ENCODE data around the gene CCDC102B.
"Not testable (repeated sequence)": the region's sequence is repeated elsewhere in the genome, so short reads cannot be mapped to it uniquely, and the experiment has no call there.

The CCDC102B gene

GRCh38 chr18:68909579-68909978 is 111.7 kb downstream of the CCDC102B start:
- no peak for DNase-seq (ENCODE audit: low read depth in 2 of 2)

- no peak for DNase-seq (ENCODE audit: low read depth in 2 of 2)
These were observed 117.2 kb downstream of the CCDC102B start for GRCh38 chr18:68915061-68915460.

DNA sequence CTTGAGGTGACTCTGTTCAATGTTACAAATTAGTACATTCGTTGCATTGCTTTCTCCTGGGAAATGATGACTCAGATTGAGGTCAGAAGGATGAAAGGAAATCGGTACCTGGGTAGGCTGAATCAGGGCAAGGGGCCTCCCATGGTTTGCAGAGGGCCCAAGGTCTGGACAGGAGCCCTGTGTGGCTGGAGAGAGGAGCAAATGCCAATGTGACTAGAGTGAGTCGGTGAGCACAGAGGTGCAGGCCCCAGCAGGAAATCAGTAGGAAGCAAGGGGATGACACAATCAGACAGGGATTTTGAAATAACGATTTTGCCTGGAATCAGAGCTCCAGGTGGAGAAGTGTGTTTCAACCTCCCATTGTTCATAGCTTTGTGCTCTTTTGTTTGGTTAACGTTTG is 118.9 kb downstream of the CCDC102B start:
- no peak for DNase-seq (ENCODE audit: low read depth in 2 of 2)

DNA sequence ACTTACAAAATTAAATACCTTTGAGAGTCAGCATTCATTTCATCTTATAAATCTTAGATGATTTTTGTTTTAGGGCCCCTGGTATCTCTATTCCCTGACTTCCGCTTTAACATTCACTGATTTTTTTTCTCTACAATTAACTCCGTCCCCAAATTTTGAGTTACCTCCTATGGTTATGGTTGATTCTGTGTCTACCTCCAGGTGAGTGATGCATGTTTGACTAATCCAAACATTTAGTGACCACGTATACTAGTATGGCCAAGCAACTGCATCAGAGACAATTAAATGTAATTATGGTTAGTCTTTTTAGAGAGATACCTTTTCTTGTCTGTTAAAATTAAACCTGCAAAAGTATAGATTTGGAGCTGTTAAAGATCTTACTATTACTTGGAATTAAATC is 120.3 kb downstream of the CCDC102B start:
- DNase-seq (ENCODE audit: low read depth in 2 of 2) = no peak

DNA sequence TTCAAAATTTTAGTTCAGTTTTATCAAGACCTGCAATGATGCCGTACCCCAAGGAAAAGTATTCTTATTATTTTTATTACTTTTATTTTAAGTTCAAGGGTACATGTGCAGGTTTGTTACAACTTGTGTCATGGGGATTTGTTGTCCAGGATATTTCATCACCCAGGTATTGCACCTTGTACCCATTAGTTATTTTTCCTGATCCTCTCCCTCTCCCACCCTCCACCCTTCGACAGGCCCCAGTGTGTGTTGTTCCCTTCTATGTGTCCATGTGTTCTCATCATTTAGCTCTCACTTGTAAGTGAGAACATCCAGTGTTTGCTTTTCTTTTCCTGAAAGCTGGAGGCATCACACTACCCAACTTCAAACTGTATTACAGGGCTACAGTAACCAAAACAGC is 122.0 kb downstream of the CCDC102B start:
- no peak for DNase-seq (ENCODE audit: low read depth in 2 of 2)

DNA sequence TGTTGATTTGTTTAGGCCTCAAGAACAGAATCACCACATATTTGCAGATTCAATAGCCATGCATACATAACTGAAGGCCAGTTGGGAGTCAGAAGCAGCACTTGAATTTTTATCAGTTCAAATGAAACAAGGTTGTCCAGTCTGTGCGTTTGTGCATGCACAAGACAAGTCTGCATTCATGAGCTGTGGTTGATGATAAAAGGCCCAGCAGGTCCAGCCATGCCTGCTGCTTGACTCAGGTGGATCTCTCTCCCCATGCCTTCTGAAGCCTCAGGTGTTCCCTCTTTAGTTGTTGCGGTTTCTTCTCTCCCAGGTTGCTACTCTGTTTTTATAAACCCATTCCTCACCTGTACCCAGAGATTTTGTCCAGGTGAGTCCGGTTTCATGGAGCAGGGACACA is 124.5 kb downstream of the CCDC102B start:
- no peak for DNase-seq (ENCODE audit: low read depth in 2 of 2)

- no peak for DNase-seq (ENCODE audit: low read depth in 2 of 2)
These were observed 127.4 kb downstream of the CCDC102B start for GRCh38 chr18:68925268-68925667.

DNA sequence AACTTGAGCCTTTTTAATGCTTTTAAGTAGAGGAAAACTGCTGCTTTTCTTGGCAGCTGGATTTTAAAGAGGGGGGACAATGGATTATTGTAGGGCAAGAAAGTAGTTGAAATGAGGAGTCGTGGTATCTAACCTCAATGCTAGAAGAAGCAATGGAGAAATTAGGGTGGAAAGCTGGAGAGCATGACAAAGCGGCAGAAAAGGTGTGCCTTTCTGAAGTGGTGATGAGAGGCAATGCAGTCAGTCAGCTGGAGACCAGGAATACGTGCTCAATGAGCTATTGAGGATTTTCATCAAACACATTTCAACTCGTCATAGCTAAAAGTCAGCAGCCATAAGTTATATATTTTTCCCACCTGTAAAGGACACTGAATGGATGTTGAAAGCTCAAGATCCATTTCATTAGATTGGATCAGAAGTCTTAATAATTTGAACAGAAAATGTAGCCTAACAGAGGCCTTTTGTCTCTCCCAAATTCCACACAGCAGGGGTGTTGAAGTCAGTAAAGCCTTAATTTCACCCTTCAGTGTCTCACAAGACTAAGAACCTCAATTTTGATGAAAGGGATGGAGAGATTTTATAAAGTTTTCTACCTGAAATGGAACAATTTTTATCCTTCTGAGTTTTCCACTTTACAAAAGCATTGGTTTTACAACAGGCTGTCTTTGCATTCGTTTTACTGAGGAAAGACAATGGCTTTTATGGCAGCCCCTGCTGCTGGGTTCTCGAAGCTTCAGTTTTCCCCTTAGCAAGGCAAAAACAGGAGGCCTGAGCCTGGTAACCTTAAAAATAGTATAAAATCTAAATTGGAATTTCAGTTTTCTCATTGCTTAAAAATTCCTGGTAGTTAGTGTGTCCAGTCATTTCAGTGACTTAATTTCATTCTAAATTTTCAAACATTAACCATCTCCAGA is 131.1 kb downstream of the CCDC102B start:
- no peak for DNase-seq (ENCODE audit: low read depth in 2 of 2)

DNA sequence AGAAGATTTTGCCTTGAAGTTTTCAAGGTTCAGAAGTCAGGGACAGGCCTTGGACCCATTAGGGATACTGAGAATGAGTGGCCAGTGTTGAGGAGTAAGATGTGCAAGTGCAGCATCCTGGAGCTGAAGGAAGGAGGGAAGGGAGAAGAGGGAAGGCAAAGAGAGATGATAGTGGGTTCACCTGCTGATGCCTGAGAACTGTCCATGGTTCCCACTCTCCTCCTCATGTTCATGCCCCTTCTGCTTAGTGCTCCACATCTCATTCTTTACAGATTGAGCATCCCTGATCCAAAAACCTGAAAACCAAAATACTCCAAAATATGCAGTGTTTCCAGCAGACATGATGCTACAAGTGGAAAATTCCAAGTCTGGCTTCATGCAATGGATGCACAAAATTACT is 137.8 kb downstream of the CCDC102B start:
- DNase-seq (ENCODE audit: low read depth in 2 of 2) = no peak

DNA sequence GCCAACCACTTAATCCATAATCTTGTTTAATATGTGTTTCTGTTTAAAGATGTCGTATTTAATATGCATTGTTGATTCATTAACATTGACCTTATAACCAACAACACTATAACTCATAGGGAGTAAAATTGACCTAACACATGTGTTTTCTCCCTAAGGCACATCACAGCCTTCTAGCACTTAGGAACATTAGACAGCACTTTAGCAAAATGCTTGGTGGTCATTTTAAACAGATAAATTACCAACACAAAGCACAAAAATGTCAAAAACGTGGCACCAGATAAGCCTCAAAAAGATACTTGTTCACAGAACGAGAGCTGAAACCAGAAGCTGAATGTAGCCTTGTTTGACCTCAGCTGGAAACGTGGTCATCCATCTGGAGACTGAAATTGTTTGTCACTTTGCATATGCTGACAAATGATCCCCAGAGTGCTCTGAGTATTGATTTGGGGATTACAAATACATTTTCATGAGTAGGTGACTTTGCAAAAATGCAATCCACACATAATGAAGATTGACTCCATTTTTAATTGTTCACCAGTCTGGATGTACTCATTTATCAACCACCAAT is 139.2 kb downstream of the CCDC102B start:
- no peak for DNase-seq (ENCODE audit: low read depth in 2 of 2)

DNA sequence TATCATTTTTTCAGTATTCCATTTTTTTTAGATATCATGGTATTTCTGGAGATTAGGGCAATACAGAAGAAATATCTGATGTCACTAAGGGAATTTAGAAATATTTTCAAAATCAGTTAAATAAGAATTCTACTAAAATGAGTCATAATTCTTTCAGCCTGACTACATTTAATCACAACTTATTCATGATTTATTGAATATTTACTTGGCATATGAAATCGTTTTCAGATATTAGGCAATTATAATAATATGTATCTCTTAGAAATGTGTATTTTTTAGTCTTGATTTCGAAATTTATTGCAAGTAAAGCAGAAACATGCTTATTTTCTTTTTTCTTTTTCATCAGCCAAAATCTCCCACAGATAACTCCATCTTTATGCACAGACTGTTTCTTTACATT is 142.2 kb downstream of the CCDC102B start:
- no peak for DNase-seq (ENCODE audit: low read depth in 2 of 2)

DNA sequence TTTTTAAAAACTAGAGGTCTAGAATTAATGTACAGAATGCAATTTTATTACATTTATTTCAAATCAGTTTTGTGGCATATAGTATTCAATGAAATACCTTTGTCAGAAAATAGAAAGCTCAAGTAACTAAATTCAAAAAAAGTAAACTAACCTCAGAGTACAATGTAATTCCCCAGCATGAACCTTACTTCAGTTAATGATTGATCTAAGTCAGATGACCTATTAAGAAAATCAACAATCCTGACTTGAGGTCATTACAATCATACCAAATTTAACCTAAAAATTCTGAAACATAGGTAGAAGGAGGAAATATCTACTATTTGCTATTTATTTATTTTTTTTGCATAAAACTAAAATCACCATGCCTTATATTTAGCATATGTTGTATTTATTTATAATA is 142.9 kb downstream of the CCDC102B start:
- no peak for DNase-seq (ENCODE audit: low read depth in 2 of 2)

GRCh38 chr18:68942230-68942629 is 144.3 kb downstream of the CCDC102B start:
- no peak for DNase-seq (ENCODE audit: low read depth in 2 of 2)

GRCh38 chr18:68943861-68944260 is 146.0 kb downstream of the CCDC102B start:
- not testable (repeated sequence) for DNase-seq (ENCODE audit: low read depth in 2 of 2)

DNA sequence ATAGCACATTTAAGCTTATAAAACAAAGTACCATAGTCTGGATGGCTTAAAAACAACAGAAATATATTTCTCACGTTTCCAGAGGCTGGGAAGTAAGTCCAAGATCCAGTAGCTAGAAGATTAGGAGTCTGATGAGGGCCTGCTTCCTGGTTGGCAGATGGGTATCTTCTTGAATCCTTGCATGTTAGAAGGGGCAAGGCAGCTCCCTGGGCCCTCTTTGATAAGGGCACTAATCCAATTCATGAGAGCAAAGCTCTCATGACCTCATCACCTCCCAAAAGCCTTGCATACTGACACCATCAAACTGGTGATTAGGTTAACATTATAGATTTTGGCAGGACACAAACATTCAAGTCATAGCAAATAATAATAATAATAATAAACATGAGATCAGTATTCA is 146.4 kb downstream of the CCDC102B start:
- DNase-seq (ENCODE audit: low read depth in 2 of 2) = no peak

DNA sequence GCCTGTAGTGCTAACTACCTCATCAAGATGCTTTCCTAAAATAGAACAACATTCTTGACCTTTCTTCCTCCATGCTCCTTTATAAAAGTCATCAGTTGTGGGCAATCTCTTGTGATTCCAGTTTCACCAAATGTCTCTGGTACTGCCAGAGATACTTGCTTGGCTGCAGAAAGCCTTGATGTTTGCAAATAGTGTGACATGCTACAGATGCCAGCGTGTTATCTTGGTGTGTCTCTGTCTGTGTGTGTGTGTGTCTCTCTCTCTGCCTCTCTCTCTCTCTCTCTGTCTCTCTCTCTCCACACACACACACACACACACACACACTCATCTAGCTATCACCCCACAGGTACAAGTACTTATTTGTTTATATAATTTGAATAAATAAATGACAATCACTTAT is 146.9 kb downstream of the CCDC102B start:
- no peak for DNase-seq (ENCODE audit: low read depth in 2 of 2)

- no peak for DNase-seq (ENCODE audit: low read depth in 2 of 2)
These were observed 150.7 kb downstream of the CCDC102B start for GRCh38 chr18:68948622-68949021.

- no peak for DNase-seq (ENCODE audit: low read depth in 2 of 2)
These were observed 156.9 kb downstream of the CCDC102B start for GRCh38 chr18:68954738-68955137.

DNA sequence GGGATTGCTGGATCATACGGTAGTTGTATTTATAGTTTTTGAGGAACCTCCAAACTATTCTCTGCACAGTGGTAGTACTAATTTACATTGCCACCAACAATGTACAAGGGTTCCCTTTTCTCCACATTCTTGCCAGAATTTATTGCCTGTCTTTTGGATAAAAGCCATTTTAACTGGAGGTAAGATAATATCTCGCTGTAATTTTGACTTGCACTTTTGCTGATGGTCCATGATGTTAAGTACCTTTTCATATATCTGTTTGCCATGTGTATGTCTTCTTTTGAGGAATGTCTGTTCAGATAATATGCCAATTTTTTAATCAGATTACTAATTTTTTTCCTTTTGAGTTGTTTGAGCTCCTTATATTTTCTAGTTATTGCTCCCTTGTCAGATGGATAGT is 158.8 kb downstream of the CCDC102B start:
- DNase-seq (ENCODE audit: low read depth in 2 of 2) = no peak

- DNase-seq (ENCODE audit: low read depth in 2 of 2) = no peak
These were observed 162.5 kb downstream of the CCDC102B start for GRCh38 chr18:68960355-68960754.

DNA sequence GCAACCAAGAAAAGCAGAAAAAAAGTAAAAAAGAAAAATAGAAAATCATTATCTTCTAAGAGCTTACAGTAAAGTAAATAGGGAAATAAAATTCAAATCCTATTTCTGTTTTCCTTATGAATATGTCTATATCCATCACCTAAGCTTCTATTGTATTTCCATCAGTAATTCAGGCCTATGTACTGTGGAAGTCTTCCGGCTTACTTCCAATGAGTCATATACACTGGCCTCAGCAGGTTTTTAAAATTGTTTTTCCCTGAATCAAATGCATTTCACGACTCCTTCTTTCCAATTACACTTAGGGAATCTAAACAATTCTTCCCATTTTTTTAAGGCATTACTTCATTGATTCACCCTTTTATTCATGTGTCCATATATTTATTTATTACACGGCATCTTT is 164.7 kb downstream of the CCDC102B start:
- no peak for DNase-seq (ENCODE audit: low read depth in 2 of 2)

DNA sequence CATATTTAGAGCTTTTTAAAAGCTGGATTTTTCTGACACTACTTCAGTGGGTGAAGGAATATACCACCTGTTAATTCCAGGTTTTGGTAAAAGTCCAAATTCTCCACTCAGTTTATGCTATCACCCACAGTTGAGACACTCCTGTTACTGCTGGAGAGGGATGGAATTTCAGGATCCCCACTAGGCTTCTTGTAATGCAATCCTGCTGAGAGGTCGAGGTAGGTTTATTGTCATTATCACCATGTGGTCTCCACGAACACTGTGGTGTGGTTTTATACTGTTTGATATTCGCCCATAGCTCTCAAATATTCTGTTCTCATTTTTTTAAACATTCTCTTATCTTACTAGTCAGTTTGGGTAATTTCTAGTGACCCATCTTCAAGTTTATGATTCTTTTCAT is 167.9 kb downstream of the CCDC102B start:
- DNase-seq (ENCODE audit: low read depth in 2 of 2) = no peak

DNA sequence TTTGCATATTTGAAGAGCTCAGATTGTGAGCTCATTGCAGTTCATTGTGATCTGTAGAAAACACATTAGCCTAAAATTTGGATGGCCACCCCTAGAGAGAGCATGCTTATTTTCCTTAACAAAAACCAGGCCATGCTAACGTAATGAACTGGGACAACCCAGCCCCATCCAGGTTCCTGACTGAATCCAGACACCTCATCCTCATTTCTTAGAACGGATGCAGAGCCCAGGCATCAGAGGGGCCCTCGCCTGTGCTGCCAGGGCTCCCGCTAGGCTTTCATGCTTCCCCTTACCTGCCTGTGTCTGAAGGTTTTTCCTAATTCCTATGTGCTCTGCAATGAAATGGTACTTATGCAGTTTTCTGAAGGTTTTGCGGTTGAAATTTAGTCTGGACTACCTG is 171.1 kb downstream of the CCDC102B start:
- no peak for DNase-seq (ENCODE audit: low read depth in 2 of 2)

DNA sequence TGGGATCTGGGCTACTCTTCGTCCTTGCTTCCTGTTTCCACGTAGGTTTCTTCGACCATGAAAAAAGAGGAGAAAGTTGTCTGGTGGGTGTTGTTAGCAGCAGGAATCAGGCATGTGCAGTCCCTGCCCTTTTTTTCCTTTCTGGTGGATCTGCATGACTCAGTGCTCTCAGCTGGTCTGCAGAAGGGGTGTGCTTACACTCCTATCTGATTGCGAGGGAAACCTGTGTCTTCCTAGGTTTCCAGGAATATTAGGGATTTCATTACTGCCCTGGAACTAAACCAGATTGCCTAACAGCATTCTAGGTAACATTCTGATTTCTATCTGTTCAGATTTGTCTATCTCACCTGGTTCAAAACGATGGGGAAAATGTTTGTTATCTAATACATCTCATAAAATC is 174.3 kb downstream of the CCDC102B start:
- no peak for DNase-seq (ENCODE audit: low read depth in 2 of 2)
